Diencephalon (tissue), 1 donor: Measurements from ENCODE around the gene KIRREL1. TPM values are rescaled to one million over a fixed set of nuclear protein-coding genes. Genes with fewer than 3 reads are reported as not detected.

Experiments
- total RNA-seq: library from RNA; depleted of rRNA; stranded (reverse); fragments of >200 nt; gene quantifications from one replicate; pipeline ENCODE4 v1.2.3, GENCODE V29; 2014

The KIRREL1 gene
- total RNA-seq = 21.2 TPM

DNA sequence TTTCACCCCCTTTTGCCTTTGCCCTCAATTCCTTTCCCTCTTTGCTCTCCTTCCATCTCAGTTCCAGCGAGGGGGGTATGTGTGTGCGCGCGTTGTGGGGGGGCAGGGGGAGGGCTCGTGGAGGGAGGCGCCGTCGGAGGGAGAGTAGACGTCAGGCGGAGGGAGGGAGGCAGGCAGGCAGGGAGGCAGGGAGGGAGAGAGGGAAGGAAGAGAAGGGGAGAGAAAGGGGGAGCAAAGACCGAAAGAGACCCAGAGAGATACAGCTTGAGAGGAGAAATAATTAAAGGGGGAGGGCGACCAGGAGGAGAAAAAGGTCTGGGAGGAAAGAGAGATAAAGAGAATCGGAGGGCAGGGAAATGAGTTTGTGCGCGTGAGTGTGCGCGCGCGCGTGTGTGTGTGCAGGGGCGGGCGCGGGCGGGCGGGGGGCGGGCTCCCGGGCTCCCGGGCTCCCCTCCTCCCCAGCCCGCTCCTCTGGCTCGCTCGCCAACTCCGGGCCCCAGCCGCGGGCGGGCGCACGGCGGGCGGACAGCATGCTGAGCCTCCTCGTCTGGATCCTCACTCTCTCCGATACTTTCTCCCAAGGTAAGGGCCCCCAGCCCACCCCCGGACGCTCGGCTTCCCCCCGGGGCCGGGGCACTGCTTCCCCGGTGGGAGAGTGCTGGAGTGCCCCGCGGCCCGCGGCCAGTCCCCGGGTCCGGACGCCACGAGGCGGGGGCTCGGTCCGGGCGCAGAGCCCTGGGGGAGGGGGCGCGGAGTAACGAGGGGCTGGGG is at the start of gene KIRREL1:
Gene KIRREL1, plus strand, starts transcription at position 499 of the 771 bp plus-strand sequence. Its CDS starts 32 bp downstream, at position 531.

Other genes with a start within 250 kb of the KIRREL1 start
- gene FCRL2, start 216.5 kb upstream of the KIRREL1 start, total RNA-seq = not detected
- 0.23 TPM for gene FCRL1, start 173.5 kb upstream of the KIRREL1 start, total RNA-seq
- 0.69 TPM for gene CD5L, start 151.8 kb upstream of the KIRREL1 start, total RNA-seq
- 0.23 TPM for gene CD1D, start 187.2 kb downstream of the KIRREL1 start, total RNA-seq